OCI-LY3 (cell line): ENCODE data around the gene FAM120A.

ENCODE experiments used
- EZH2phosphoT487 ChIP-seq: fragments of 200-600 bp; shearing (Covaris generic); IDR thresholded peaks from 2 replicates; pipeline ENCODE4 v1.6.1; 2018; ENCODE audit warnings: antibody characterized with exemption, mixed run types, low read depth
- TF ChIP-seq, protein P1 (sequence below): fragments of 200-600, 300-600 bp; sonication (generic); IDR thresholded peaks from 2 replicates; pipeline ENCODE4 v1.5.1; 2014; ENCODE audit warnings: antibody characterized with exemption, low read length, low read depth

DNA sequence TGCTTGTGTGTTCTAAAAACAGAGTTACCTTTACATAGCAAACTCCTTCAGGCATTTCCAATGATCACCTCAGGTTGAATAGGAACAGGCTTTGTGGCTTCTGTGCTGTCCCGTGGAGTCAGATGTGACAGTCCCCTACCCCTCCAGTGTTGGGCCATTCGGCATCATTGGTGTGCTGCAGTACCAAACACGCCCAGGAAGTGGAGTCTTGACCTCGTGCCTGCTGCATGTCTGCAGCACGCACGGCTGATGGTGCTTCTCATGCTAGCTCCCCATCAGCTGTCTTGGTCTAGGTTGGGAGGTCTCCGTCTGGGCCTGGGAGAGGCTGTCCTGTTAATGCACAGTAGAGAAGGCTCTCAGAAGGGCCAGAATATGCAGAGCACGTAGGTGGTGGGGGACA lies 82.4 kb downstream of the FAM120A start:
- TF ChIP-seq EZH2phosphoT487: no peak
- TF ChIP-seq, protein P1, sequence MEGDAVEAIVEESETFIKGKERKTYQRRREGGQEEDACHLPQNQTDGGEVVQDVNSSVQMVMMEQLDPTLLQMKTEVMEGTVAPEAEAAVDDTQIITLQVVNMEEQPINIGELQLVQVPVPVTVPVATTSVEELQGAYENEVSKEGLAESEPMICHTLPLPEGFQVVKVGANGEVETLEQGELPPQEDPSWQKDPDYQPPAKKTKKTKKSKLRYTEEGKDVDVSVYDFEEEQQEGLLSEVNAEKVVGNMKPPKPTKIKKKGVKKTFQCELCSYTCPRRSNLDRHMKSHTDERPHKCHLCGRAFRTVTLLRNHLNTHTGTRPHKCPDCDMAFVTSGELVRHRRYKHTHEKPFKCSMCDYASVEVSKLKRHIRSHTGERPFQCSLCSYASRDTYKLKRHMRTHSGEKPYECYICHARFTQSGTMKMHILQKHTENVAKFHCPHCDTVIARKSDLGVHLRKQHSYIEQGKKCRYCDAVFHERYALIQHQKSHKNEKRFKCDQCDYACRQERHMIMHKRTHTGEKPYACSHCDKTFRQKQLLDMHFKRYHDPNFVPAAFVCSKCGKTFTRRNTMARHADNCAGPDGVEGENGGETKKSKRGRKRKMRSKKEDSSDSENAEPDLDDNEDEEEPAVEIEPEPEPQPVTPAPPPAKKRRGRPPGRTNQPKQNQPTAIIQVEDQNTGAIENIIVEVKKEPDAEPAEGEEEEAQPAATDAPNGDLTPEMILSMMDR: no peak
